Measurements from ENCODE around the gene SEPSECS.

GRCh38 chr4:25180524-25181131, 20.4 kb upstream of the SEPSECS start:
- TF ChIP-seq USF1 (IDR thresholded peaks at IDR 0.05) (no peak), FOXM1 (IDR thresholded peaks at IDR 0.05; ENCODE audit: borderline replicate concordance, low read depth) (no peak), TEAD4 (IDR thresholded peaks at IDR 0.05) (no peak), RAD21 (IDR thresholded peaks at IDR 0.05; ENCODE audit: low read depth) (peak; percentile 76), TCF12 (IDR thresholded peaks at IDR 0.05; ENCODE audit: low read depth) (no peak), EP300 (IDR thresholded peaks at IDR 0.05; ENCODE audit: borderline replicate concordance) (no peak), CREB1 (IDR thresholded peaks at IDR 0.05; ENCODE audit: low read depth) (no peak), YY1 (IDR thresholded peaks at IDR 0.05; ENCODE audit: low read depth) (no peak), TAF1 (IDR thresholded peaks at IDR 0.05; ENCODE audit: low read depth) (0 out of 2 replicates have a peak, but pooled peaks have one; percentile 4)
